ENCODE data around the gene LRP1-AS. TPM values are rescaled to one million over a fixed set of nuclear protein-coding genes. Genes with fewer than 3 reads are reported as not detected.

LRP1-AS gene
- total RNA-seq, 1 donor from 2014 or later = not detected

GRCh38 chr12:57154804-57155434 lies 7.5 kb upstream of the LRP1-AS start:
- peaks cover 25% of the 10 kb centered on the region for H3K79me2 ChIP-seq (ENCODE audit: insufficient read depth, low read length)
- no peaks in the 10 kb centered on the region for H3K27me3 ChIP-seq (ENCODE audit: insufficient read depth, low read length)
- H3K4me1 ChIP-seq (ENCODE audit: insufficient read depth, low read length) = peaks cover 18% of the 10 kb centered on the region
- no peaks in the 10 kb centered on the region for H3K9me3 ChIP-seq (ENCODE audit: insufficient read depth, low read depth, low read length)
- peaks cover 23% of the 10 kb centered on the region for H3K4me1 Mint-ChIP-seq (ENCODE audit: low read depth, unreplicated experiment)
- no peak overlapping the region for H3K4me3 ChIP-seq (ENCODE audit: insufficient read depth, low read depth, low read length)
- no peak for DNase-seq (ENCODE audit: low read depth)
- no peak overlapping the region for H3K27ac Mint-ChIP-seq (ENCODE audit: unreplicated experiment)
- H2AFZ ChIP-seq (ENCODE audit: low read depth, low read length) = no peak overlapping the region
- H3K36me3 Mint-ChIP-seq (ENCODE audit: low read depth, unreplicated experiment) = peaks cover 43% of the 10 kb centered on the region
- no peaks in the 10 kb centered on the region for H3K27me3 Mint-ChIP-seq (ENCODE audit: low read depth, unreplicated experiment)
- no peak for TF ChIP-seq EZH2 (IDR thresholded peaks at IDR 0.05; ENCODE audit: insufficient read depth, low read length)
- TF ChIP-seq CTCF (IDR thresholded peaks at IDR 0.05; ENCODE audit: insufficient read depth, low read depth, low read length) = no peak
- H3K36me3 ChIP-seq (ENCODE audit: insufficient read depth, low read length) = peaks cover 49% of the 10 kb centered on the region
- H3K4me2 ChIP-seq (ENCODE audit: low read length) = no peak overlapping the region
- peaks cover 85% of the 10 kb centered on the region for H4K20me1 ChIP-seq (ENCODE audit: insufficient read depth, low read length)
- H3K4me3 Mint-ChIP-seq (ENCODE audit: unreplicated experiment) = no peak overlapping the region
- no peak overlapping the region for H3K27ac ChIP-seq (ENCODE audit: low read depth, low read length)
- FAIRE-seq = no peak
- no peak overlapping the region for H3K9ac ChIP-seq (ENCODE audit: low read length)
- H3K9me3 Mint-ChIP-seq (ENCODE audit: unreplicated experiment) = no peaks in the 10 kb centered on the region

DNA sequence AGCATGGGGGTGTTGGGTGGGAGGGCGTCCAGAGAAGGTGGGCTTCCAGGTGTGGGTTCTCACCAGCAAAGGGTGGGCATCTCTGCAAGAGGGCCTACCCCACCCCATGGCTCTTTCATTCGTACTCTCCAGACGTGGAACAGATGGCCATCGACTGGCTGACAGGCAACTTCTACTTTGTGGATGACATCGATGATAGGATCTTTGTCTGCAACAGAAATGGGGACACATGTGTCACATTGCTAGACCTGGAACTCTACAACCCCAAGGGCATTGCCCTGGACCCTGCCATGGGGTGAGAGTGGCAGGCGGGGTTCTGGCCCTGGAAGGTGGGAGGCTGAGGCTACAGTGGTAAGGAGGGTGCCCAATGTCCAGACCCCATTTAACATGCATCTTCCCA lies 6.7 kb upstream of the LRP1-AS start:
- no peak for DNase-seq (ENCODE audit: low read depth)
- Mint-ChIP-seq H3K36me3 (ENCODE audit: low read depth, unreplicated experiment) (peaks cover 46% of the 10 kb centered on the region), H3K27me3 (ENCODE audit: low read depth, unreplicated experiment) (no peaks in the 10 kb centered on the region), H3K9me3 (ENCODE audit: unreplicated experiment) (no peaks in the 10 kb centered on the region), H3K27ac (ENCODE audit: unreplicated experiment) (no peak overlapping the region), H3K4me3 (ENCODE audit: unreplicated experiment) (no peak overlapping the region), H3K4me1 (ENCODE audit: low read depth, unreplicated experiment) (peaks cover 28% of the 10 kb centered on the region)
- Histone ChIP-seq H3K4me1 (ENCODE audit: insufficient read depth, low read length) (peaks cover 24% of the 10 kb centered on the region), H3K9ac (ENCODE audit: low read length) (no peak overlapping the region), H3K79me2 (ENCODE audit: insufficient read depth, low read length) (peaks cover 27% of the 10 kb centered on the region), H4K20me1 (ENCODE audit: insufficient read depth, low read length) (peaks cover 85% of the 10 kb centered on the region), H3K27me3 (ENCODE audit: insufficient read depth, low read length) (no peaks in the 10 kb centered on the region), H3K9me3 (ENCODE audit: insufficient read depth, low read depth, low read length) (no peaks in the 10 kb centered on the region), H3K36me3 (ENCODE audit: insufficient read depth, low read length) (peaks cover 43% of the 10 kb centered on the region), H2AFZ (ENCODE audit: low read depth, low read length) (no peak overlapping the region), H3K27ac (ENCODE audit: low read depth, low read length) (no peak overlapping the region), H3K4me2 (ENCODE audit: low read length) (no peak overlapping the region), H3K4me3 (ENCODE audit: insufficient read depth, low read depth, low read length) (no peak overlapping the region)
- no peak for FAIRE-seq
- TF ChIP-seq EZH2 (IDR thresholded peaks at IDR 0.05; ENCODE audit: insufficient read depth, low read length) = no peak

DNA sequence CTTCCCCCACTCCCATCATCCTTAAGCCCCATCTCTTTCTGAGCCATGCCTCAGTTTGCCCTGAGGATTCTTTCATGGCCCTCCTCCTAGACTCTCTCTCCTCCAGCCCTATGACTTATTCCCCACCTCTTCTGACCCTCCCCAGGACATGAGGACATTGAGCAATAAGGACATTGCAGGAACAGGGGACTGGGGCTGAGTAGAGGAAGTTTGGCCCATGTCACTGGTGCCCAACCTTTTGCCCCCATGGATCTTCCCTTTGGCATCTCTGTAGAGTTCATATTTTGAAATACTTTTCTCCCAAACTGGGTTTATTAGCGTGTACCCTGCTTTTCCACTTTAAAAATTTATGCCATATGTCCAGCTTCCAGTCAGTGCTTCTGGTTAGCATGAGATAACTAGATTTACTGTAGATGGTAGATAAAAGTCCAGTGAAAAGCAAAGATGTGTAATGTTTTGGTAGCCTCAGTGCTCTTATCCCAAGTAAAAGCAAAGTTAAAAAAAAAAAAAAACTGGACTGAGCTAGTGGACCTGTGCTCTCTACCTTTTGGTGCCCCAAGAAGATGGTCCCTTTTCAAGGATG lies 6.1 kb upstream of the LRP1-AS start:
- Mint-ChIP-seq H3K27ac (ENCODE audit: unreplicated experiment) (no peak overlapping the region), H3K4me1 (ENCODE audit: low read depth, unreplicated experiment) (peaks cover 33% of the 10 kb centered on the region), H3K4me3 (ENCODE audit: unreplicated experiment) (no peak overlapping the region), H3K9me3 (ENCODE audit: unreplicated experiment) (no peaks in the 10 kb centered on the region), H3K27me3 (ENCODE audit: low read depth, unreplicated experiment) (no peaks in the 10 kb centered on the region), H3K36me3 (ENCODE audit: low read depth, unreplicated experiment) (peaks cover 45% of the 10 kb centered on the region)
- peaks cover 29% of the 10 kb centered on the region for H3K4me1 ChIP-seq (ENCODE audit: insufficient read depth, low read length)
- H3K27me3 ChIP-seq (ENCODE audit: insufficient read depth, low read length) = no peaks in the 10 kb centered on the region
- H3K4me3 ChIP-seq (ENCODE audit: insufficient read depth, low read depth, low read length) = no peak overlapping the region
- DNase-seq (ENCODE audit: low read depth) (no peak), FAIRE-seq (no peak)
- no peak overlapping the region for H3K4me2 ChIP-seq (ENCODE audit: low read length)
- TF ChIP-seq EZH2 (IDR thresholded peaks at IDR 0.05; ENCODE audit: insufficient read depth, low read length) = no peak
- no peak for TF ChIP-seq CTCF (IDR thresholded peaks at IDR 0.05; ENCODE audit: insufficient read depth, low read depth, low read length)
- no peak overlapping the region for H3K27ac ChIP-seq (ENCODE audit: low read depth, low read length)
- H3K79me2 ChIP-seq (ENCODE audit: insufficient read depth, low read length) = peaks cover 32% of the 10 kb centered on the region
- no peak overlapping the region for H3K9ac ChIP-seq (ENCODE audit: low read length)
- H4K20me1 ChIP-seq (ENCODE audit: insufficient read depth, low read length) = peaks cover 85% of the 10 kb centered on the region
- peaks cover 41% of the 10 kb centered on the region for H3K36me3 ChIP-seq (ENCODE audit: insufficient read depth, low read length)
- H3K9me3 ChIP-seq (ENCODE audit: insufficient read depth, low read depth, low read length) = no peaks in the 10 kb centered on the region
- H2AFZ ChIP-seq (ENCODE audit: low read depth, low read length) = no peak overlapping the region
